Endothelial cell of umbilical vein (primary cell): Measurements from ENCODE around the gene SNAPC2. TPM values are rescaled to one million over a fixed set of nuclear protein-coding genes. Genes with fewer than 3 reads are reported as not detected.

Source experiments
- BruUV-seq: library from RNA; stranded (reverse); fragments of 400-500 nt; replicated peaks from 2 replicates; lab custom pipeline; 2021; lab: Mats Ljungman, UMichigan
- CTCF ChIA-PET: fragments of 300-600, 350-600 bp; sonication (Branson Sonifier 250); formaldehyde crosslinking; loops from one replicate; lab custom pipeline; 2021; ENCODE audit warnings: antibody characterized with exemption, inconsistent platforms; lab: Charles Lee
- POLR2A ChIA-PET: fragments of 300-600, 350-600 bp; sonication (Branson Sonifier 250); formaldehyde crosslinking; loops from one replicate; lab custom pipeline; 2021; ENCODE audit warnings: antibody characterized with exemption, inconsistent platforms; lab: Charles Lee
- DNase-seq: peaks from one replicate; pipeline ENCODE4 v3.0.0-alpha.2; 2011; ENCODE audit warnings: low read depth, low spot score
- FAIRE-seq: peaks from 2 replicates; lab custom pipeline; 2011; peaks lifted over from hg19 to GRCh38; lab: Jason Lieb, UNC
- H2AFZ ChIP-seq: 2 replicates; pipeline ENCODE4 v1.6.0; 2012; ENCODE audit warnings: low read depth, low read length, control low read depth, inconsistent platforms
- H3K27ac ChIP-seq: 2 replicates; pipeline ENCODE4 v1.5.1; 2011; ENCODE audit warnings: low read depth, mild to moderate bottlenecking, control low read depth, low read length, moderate library complexity; ENCODE audit not compliant: insufficient read depth
- H3K27me3 ChIP-seq, 2 experiments: 2 replicates each; pipeline versions ENCODE4 v1.6.0 to v1.6.1; 2011; ENCODE audit warnings: low read length in 2 of 2, mixed read lengths in 1 of 2; ENCODE audit not compliant: control insufficient read depth in 2 of 2, insufficient read depth in 2 of 2
- H3K36me3 ChIP-seq, 2 experiments: 2 replicates in 1 of 2; 3 replicates in 1 of 2; pipeline ENCODE4 v1.5.1; 2011; ENCODE audit warnings: low read length in 2 of 2, mild to moderate bottlenecking in 1 of 2, moderate library complexity in 1 of 2; ENCODE audit not compliant: control insufficient read depth in 2 of 2, insufficient read depth in 2 of 2; ENCODE audit errors: extremely low read depth in 1 of 2
- H3K4me1 ChIP-seq: 3 replicates; pipeline ENCODE4 v1.5.1; 2011; ENCODE audit warnings: mild to moderate bottlenecking, low read length; ENCODE audit not compliant: control insufficient read depth, insufficient read depth; ENCODE audit errors: extremely low read depth
- H3K4me2 ChIP-seq: 2 replicates; pipeline ENCODE4 v1.6.1; 2011; ENCODE audit warnings: low read length, control low read depth, mixed read lengths; ENCODE audit not compliant: insufficient read depth
- H3K4me3 ChIP-seq, 3 experiments: fragments of 200-600 bp in 1 of 3; sonication (generic), shearing (Covaris generic) in 1 of 3; replicated peaks in 1 of 3; 2 replicates each; pipeline ENCODE4 v1.5.1; 2011 to 2016; ENCODE audit warnings: control low read depth in 3 of 3, low read length in 3 of 3, mild to moderate bottlenecking in 2 of 3, inconsistent platforms in 1 of 3, low read depth in 1 of 3, moderate library complexity in 1 of 3; ENCODE audit not compliant: insufficient read depth in 1 of 3
- H3K79me2 ChIP-seq: 2 replicates; pipeline ENCODE4 v1.6.0; 2012; ENCODE audit warnings: low read length, inconsistent platforms; ENCODE audit not compliant: control insufficient read depth, insufficient read depth
- H3K9ac ChIP-seq: replicated peaks from 2 replicates; pipeline ENCODE3; 2011; ENCODE audit warnings: low read length, control low read depth; ENCODE audit not compliant: insufficient read depth; ENCODE audit errors: extremely low read depth
- H3K9me1 ChIP-seq: replicated peaks from 3 replicates; pipeline ENCODE4 v1.6.0; 2011; ENCODE audit warnings: mild to moderate bottlenecking, low read length; ENCODE audit not compliant: control insufficient read depth, insufficient read depth; ENCODE audit errors: extremely low read depth
- H3K9me3 ChIP-seq: replicated peaks from 2 replicates; pipeline ENCODE4 v1.5.1; 2012; ENCODE audit warnings: low read length, inconsistent platforms; ENCODE audit not compliant: control insufficient read depth, insufficient read depth
- H4K20me1 ChIP-seq: replicated peaks from 2 replicates; pipeline ENCODE3; 2011; ENCODE audit warnings: mild to moderate bottlenecking, low read length; ENCODE audit not compliant: control insufficient read depth, insufficient read depth; ENCODE audit errors: extremely low read depth
- EZH2 ChIP-seq: IDR thresholded peaks from 2 replicates; pipeline ENCODE4 v1.6.1; 2012; ENCODE audit warnings: borderline replicate concordance, low read depth, mild to moderate bottlenecking, moderate library complexity, low read length, inconsistent platforms; ENCODE audit not compliant: severe bottlenecking
- FOS ChIP-seq: IDR thresholded peaks from 2 replicates; pipeline ENCODE4 v1.6.1; 2011; ENCODE audit warnings: mild to moderate bottlenecking, low read length, moderate library complexity, borderline replicate concordance; ENCODE audit not compliant: insufficient read depth
- GATA2 ChIP-seq: IDR thresholded peaks from 2 replicates; pipeline ENCODE4 v1.7.0; 2011; ENCODE audit warnings: low read depth, mild to moderate bottlenecking, moderate library complexity, mixed read lengths, low read length; ENCODE audit not compliant: insufficient read length, insufficient read depth
- JUN ChIP-seq: IDR thresholded peaks from 2 replicates; pipeline ENCODE4 v1.6.1; 2011; ENCODE audit warnings: borderline replicate concordance, low read depth; ENCODE audit not compliant: insufficient read length, insufficient read depth
- MYC ChIP-seq: IDR thresholded peaks from one replicate; pipeline ENCODE4 v1.6.1; 2011; ENCODE audit warnings: mild to moderate bottlenecking, low read depth, low read length
- POLR2A ChIP-seq: IDR thresholded peaks from 2 replicates; pipeline ENCODE4 v1.6.1; 2012; ENCODE audit warnings: low read depth, mild to moderate bottlenecking, control low read depth, low read length
- POLR2AphosphoS5 ChIP-seq: IDR thresholded peaks from 2 replicates; pipeline ENCODE4 v1.6.1; 2012; ENCODE audit warnings: low read depth, mild to moderate bottlenecking, control low read depth, low read length, moderate library complexity; ENCODE audit not compliant: insufficient read depth
- dilution Hi-C: fragments of 300-500 bp; cut with MboI; formaldehyde crosslinking; loops from one replicate; pipeline ENCODE4 v1.15.0; 2019; ENCODE audit warnings: low sequenced_read_pairs; ENCODE audit not compliant: extremely low pct_ligation_motif_present
- intact Hi-C: fragments of 100-400 bp; cut with micrococcal nuclease; formaldehyde crosslinking; loops from one replicate; pipeline ENCODE4 v1.10.0; 2022
- polyA plus RNA-seq, 4 experiments: library from polyadenylated mRNA; depleted of rRNA in 3 of 4; stranded (reverse) in 3 of 4; unstranded in 1 of 4; fragments of >200 nt; gene quantifications; 2 replicates each; pipeline versions ENCODE4 v1.2.1 to v1.2.3, GENCODE V29; 2011 to 2012; ENCODE audit warnings: missing spikeins in 1 of 4
- total RNA-seq: library from RNA; stranded (reverse); gene quantifications from 2 replicates; pipeline ENCODE4 v1.2.3, GENCODE V29; 2021
- TF ChIP-seq, protein P1 (sequence below), 2 donors: IDR thresholded peaks; 1 replicate in 1 of 2; 2 replicates in 1 of 2; pipeline ENCODE4 v1.5.1; 2011; ENCODE audit warnings: low read length in 2 of 2, mild to moderate bottlenecking in 2 of 2, moderate library complexity in 2 of 2, control low read depth in 1 of 2, inconsistent platforms in 1 of 2, low read depth in 1 of 2; ENCODE audit not compliant: insufficient read depth in 1 of 2; ENCODE audit errors: extremely low read depth in 1 of 2
- TF ChIP-seq, protein P2 (sequence below): IDR thresholded peaks from 2 replicates; pipeline ENCODE4 v1.6.1; 2011; ENCODE audit not compliant: insufficient read depth, insufficient read length

The SNAPC2 gene
- total and polyA plus RNA-seq, 2 donors (not counting 3 experiments of a cell fraction or from before 2014, with no cell fraction given) = 23.7 to 25.8 TPM

DNA sequence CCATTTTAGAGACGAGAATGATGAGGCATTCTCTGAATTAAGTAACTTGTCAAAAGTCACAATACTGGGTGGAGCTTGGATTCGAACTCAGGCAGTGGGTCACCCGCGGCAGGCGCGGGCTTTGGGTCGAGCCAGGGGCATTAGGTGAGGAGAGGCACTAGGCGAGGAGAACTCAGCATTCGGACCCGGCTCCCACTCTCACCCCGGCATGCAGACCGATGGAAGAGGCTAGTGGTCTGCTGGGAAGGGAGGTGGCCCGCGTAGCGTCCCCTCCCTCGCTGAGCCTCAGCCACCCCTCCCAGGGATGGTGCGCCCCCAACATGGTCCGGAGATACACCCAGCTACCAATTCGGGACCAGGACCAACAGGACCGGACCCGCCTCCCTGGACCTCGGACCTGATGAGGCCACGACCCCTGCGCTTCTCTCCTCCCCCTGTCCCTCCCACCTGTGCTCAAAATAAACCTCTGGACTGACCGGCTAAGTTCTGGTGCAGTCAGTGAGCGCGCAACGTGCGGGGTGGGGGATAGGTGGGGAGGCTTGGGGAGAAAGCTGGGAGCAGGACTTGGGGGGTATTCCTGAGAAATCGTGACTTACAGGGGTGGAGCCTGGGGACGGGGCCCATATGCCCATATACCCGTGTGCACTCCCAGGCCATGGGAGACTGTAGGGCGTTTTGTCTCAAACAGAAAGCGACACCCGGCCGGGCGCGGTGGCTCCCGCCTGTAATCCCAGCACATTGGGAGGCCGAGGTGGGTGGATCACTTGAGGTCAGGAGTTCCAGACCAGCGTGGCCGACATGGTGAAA, 1.3 kb upstream of the SNAPC2 start:
- dilution Hi-C loops (no loop called here), intact Hi-C loops (no loop called here)
- Histone ChIP-seq H3K9me1 (no peaks in the 10 kb centered on the region), H3K79me2 (no peaks in the 10 kb centered on the region), H3K9ac (no peak overlapping the region), H3K4me2 (no peak overlapping the region), H3K4me1 (peaks cover 22% of the 10 kb centered on the region), H3K9me3 (no peaks in the 10 kb centered on the region), H3K36me3 (peaks cover 0 to 5% of the 10 kb centered on the region in 2 experiments), H3K27me3 (peaks cover 18 to 31% of the 10 kb centered on the region in 2 experiments), H4K20me1 (no peaks in the 10 kb centered on the region), H3K27ac (no peak overlapping the region), H3K4me3 (no peak overlapping the region), H2AFZ (no peak overlapping the region)
- TF ChIP-seq JUN = no peak
- TF ChIP-seq POLR2AphosphoS5 = no peak
- no peak for TF ChIP-seq EZH2
- TF ChIP-seq GATA2 = no peak
- TF ChIP-seq, protein P1, sequence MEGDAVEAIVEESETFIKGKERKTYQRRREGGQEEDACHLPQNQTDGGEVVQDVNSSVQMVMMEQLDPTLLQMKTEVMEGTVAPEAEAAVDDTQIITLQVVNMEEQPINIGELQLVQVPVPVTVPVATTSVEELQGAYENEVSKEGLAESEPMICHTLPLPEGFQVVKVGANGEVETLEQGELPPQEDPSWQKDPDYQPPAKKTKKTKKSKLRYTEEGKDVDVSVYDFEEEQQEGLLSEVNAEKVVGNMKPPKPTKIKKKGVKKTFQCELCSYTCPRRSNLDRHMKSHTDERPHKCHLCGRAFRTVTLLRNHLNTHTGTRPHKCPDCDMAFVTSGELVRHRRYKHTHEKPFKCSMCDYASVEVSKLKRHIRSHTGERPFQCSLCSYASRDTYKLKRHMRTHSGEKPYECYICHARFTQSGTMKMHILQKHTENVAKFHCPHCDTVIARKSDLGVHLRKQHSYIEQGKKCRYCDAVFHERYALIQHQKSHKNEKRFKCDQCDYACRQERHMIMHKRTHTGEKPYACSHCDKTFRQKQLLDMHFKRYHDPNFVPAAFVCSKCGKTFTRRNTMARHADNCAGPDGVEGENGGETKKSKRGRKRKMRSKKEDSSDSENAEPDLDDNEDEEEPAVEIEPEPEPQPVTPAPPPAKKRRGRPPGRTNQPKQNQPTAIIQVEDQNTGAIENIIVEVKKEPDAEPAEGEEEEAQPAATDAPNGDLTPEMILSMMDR (IDR thresholded peaks at IDR 0.05; ENCODE audit: extremely low read depth in 1 of 2, insufficient read depth in 1 of 2, low read depth in 1 of 2, low read length in 2 of 2) = no peak
- TF ChIP-seq POLR2A = no peak
- no peak for TF ChIP-seq FOS
- TF ChIP-seq, protein P2, sequence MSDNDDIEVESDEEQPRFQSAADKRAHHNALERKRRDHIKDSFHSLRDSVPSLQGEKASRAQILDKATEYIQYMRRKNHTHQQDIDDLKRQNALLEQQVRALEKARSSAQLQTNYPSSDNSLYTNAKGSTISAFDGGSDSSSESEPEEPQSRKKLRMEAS = no peak
- TF ChIP-seq MYC = no peak
- DNase-seq (no peak), FAIRE-seq (no peak)
- CTCF ChIA-PET = interaction anchor here (1.1 to 5.1 kb wide), 11 partner anchors 7 to 351 kb away, joined by 3 to 34 read pairs (median 7); partner anchors contain the start of gene TIMM44
- no TSS peak for BruUV-seq
- POLR2A ChIA-PET = interaction anchor here (1.4 kb wide), 2 partner anchors 7 to 15 kb away, joined by 4 to 5 read pairs; partner anchors contain the start of gene MAP2K7
